ENCODE measurements around the gene BRF1.
A peak's percentile ranks its signal among the peaks of the same experiment; 100 is the strongest.

The BRF1 gene

DNA sequence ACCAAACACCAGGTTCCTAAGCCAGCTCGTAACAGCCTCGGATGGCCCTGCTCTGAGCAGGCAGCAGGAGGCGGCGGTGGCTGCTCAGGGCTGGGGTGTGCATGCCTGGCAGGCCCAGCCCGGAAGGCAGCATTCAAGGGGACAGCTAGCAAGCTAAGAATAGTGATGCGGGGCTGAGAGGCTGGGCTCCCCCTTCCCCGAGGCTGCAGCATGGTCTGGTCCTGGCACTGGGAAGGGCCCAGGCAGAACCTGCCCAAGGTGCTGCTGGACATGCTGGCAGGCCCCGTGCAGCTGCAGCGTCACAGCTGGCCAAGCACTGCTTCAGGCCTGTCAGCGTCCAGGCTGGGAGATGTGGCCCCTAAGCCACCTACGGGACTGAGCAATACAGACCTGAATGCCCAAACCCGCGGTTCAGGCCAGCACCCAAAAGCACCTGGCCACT is 93.3 kb downstream of the BRF1 start:
- DNase-seq, result no peak

DNA sequence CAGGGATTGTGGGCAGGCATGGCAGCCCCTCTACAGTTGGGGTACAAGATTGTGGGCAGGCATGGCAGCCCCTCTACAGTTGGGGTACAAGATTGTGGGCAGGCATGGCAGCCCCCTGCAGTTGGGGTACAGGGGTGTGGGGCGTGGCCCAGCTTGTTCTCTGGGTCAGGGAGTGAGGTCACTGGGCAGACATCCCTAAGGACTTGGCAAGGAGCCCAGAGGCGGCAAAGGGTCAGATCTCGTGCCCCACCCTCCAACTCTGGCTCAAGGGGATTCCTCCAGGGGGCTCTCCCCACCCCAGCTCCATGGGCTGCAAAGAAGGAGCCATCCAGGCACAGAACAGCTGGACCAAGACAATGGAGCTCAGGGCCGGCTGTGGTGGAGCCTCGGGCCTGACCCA is 93.9 kb downstream of the BRF1 start:
- DNase-seq, result no peak

DNA sequence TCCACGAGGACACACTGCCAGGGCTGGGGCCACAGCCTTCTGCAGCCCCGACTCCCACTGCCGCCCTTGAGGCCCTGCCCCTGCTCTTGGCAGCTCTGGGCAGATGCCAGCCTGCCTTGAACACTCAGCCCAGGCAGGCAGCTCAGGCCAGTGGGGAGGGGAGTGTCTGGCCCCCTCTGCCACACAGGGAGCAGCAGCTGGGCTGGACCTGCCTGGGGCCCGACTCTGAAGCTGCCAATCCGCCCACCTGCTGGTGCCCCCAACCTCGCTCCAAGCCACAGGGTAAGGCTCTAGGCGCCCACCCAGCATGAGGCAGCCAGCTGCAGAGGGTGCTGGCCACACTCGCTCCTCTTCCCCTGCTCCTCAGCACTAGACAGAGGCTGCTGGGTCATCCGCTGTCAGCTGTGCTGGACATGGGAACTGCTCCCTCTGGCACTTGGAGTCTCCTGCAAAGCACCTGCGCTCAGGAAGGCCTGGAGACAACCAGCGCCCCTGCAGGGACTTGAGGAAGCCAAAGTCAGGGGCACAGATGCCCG is 95.1 kb downstream of the BRF1 start:
- DNase-seq, result peak; percentile 49

DNA sequence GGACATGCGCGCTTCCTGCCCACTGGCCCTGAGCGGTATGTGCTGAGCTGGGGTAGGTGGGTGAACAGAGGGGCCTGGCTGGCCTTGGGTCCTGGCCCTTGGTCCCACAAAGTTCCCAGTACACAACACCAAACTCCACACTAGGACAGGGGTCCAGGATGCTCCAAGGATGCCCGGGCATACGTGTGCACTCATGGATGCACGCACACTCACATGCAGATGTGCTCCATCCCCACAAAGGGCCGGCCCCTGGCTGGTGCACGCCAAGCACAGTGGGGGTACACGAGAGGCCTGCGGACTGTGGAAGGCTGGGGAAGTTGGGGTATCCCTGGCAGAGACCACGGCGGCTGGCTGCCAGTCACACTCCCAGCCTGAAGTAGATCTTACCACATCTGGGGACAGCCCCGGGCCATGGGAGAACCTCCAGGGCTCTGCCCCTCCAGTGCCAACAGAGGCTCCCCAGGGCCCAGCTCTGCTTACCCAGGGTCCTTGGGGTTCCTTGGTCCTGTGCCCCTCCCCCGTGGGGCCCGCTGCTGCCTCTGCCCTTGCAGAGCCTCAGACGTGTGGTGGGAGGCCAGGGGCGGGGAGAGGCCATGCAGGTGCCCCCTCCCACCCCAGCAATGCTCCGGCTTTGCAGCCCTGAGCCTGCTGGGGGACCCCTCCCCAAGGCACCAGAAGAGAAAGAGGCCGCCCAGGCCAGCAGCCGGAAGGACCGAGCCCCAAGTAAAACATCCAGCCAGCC is 95.7 kb downstream of the BRF1 start:
- DNase-seq, result no peak

DNA sequence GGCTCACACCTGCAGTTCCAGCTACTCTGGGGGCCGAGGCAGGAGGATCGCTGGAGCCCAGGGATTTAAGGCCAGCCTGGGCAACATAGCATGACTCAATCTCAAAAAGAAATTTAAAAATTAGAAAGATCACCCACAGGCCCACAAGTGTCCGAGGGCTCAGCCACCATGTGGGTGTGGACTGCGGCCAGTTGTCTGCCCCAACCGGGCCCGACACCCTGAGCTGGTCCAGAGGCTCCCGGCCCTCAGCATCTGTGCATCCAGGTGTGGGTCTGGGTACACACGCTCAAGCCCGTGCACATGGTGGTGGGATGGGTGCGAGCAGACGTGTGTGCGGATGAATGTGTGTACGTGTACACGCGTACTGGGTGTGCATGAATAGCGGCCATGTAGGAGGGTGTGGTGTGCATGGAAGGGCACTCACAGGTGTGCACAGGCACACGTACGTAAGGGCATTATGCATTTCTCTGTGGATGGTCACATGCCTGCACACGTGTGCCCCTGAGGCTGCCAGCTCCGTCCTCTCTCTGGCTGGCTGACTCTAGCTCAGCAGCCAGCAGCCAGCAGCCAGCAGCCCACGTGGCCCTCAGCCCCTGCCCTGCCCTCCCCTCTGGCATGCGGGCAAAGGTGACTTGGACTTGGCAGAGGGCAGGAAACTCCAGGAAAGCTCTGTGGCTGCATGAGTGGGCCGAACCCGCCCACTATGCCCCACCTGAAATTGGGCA is 96.4 kb downstream of the BRF1 start:
- DNase-seq, result no peak

DNA sequence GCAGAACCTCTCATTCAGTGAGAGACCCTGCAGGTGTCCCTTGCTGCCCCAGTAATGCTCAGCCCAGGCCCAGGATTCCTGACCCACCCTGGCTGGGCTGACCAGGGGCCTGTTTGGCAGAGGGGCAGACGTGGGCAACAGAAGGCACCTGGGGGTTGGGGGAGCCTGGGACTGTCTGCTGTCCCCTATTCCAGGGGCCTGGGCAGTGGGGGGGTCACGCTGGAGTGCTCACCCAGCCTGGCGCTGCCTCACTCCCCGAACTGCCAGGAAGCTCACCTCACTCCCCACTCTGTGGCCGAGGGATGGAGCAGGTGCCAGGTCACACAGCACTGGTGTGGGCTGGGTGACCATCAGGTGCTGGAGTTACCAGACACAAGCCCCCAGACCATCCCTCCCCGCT is 97.1 kb downstream of the BRF1 start:
- no peak for DNase-seq

DNA sequence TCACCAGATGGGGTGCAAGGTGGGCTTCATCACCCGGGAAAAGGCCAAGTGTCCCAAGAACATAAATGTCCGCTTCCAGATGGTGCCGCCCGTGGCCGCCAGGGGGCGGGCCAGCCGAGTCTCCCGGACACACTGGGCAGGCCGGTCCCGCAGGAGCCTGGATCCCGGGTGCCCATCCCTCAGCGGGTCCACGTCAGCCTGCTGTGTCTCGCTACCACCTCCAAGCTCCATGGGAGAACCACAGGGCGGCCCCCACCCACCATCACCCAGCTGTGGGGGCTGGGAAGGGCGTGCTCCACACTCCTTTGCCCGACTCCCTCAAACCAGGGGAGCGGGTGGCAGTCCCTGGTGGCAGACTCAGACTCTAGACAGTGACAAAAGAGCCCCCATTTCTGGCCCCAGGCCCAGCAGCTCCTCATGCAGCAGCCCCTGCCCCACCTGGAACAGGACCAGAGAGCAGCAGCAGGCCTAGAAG is 97.7 kb downstream of the BRF1 start:
- peak; percentile 93 for DNase-seq

GRCh38 chr14:105201925-105202513 is 98.8 kb downstream of the BRF1 start:
- DNase-seq, result no peak

DNA sequence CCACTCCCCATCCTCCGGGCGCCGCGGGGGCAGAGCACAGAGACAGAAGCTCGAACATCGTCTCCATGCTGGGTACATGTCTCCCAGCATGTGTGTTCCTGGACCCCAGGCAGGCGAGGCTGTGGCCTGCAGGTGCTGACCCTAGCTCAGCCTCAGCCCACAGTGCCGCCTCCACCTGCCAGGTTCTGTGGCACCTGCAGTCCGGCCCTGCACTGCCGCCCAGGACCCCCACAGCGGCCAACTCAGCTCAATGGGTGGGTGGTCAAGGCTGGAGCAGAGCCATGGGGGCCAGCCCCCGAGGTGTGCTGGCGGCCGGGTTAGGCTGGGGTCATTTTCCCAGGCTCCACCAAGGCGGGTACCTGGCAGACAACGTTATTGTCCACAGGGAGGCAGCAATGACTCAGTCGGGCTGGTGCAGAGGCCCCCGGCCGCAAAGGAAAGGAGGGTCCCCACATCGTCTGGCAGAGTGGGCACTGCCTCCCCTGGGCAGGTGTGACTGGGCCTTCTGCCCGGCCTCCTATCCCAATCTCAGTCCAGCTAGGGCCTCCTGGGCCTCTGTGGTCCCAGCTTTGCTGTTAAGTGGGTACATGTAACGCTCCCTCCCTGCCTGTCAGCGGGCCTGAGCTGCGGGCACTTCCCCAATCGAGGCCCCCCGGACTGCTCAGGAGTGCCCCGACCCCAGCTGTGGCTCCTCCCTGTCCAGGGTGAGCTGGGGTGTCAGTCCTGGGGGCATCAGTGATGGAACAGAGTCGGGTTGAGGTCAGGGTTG is 99.5 kb downstream of the BRF1 start:
- no peak for DNase-seq

DNA sequence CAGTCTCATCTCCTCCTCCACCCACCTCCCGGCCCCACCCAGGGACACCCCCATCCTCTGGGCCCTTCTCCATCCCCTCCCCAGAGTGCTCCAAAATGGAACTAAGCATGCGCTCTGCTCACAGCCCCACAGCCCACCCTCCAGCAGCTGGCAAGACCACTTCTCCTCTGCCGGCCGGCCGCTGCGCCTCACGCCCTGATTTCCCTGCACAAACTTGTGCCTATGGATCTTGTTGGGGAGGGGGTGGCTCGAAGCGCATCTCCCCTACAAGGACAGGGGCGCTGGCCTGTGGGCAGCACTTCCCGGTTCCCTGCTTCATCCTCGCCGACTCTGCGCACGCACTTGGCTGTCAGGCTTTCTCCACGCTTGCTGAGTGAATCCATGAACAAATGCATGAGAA is 100.2 kb downstream of the BRF1 start:
- DNase-seq, result no peak

DNA sequence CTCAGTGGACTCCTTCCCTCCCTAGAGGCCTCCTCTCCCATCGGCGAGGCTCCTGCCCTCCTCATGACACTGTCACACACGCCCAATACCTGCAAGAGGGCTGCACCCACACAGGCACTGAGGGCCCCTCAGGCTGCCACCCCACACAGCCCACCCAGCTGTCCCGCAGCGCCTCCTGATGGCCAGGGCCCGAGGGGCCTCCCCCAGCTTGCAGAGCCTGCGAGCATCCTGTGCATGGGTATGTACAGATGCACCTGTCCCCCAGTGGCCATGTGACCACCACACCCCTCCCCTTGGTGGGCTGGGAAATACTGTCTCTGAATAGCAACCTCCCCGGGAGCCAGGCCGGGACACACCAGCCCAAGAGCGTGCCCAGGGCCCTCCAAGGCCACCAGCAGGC is 100.7 kb downstream of the BRF1 start:
- no peak for DNase-seq

- DNase-seq, result no peak
Observed at GRCh38 chr14:105199093-105199492, 101.7 kb downstream of the BRF1 start.

GRCh38 chr14:105198588-105198987 is 102.2 kb downstream of the BRF1 start:
- no peak for DNase-seq

GRCh38 chr14:105197211-105197641 is 103.6 kb downstream of the BRF1 start:
- DNase-seq, result no peak

- no peak for DNase-seq
Observed at GRCh38 chr14:105196265-105196960, 104.4 kb downstream of the BRF1 start.

GRCh38 chr14:105195522-105196264 is 105.1 kb downstream of the BRF1 start:
- DNase-seq, result no peak

DNA sequence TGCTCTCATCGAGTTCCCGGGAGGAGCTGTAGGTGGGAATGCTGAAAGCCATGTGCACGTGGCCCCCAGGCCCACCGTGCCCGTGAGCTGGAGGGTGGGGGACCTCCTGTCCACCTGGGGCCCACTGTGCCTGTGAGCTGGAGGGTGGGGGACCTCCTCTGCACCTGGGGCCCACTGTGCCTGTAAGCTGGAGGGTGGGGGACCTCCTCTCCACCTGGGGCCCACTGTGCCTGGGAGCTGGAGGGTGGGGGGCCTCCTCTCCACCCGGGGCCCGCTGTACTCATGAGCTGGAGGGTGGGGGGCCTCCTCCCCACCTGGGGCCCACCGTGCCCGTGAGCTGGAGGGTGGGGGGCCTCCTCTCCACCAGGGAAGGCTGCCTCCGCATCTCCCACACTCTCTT is 105.8 kb downstream of the BRF1 start:
- no peak for DNase-seq

- peak; percentile 32 for DNase-seq
Observed at GRCh38 chr14:105193916-105194782, 106.7 kb downstream of the BRF1 start.

GRCh38 chr14:105192866-105193731 is 107.7 kb downstream of the BRF1 start:
- DNase-seq, result no peak
